ENCODE data around the gene THRB.

- TF ChIP-seq, protein P1, sequence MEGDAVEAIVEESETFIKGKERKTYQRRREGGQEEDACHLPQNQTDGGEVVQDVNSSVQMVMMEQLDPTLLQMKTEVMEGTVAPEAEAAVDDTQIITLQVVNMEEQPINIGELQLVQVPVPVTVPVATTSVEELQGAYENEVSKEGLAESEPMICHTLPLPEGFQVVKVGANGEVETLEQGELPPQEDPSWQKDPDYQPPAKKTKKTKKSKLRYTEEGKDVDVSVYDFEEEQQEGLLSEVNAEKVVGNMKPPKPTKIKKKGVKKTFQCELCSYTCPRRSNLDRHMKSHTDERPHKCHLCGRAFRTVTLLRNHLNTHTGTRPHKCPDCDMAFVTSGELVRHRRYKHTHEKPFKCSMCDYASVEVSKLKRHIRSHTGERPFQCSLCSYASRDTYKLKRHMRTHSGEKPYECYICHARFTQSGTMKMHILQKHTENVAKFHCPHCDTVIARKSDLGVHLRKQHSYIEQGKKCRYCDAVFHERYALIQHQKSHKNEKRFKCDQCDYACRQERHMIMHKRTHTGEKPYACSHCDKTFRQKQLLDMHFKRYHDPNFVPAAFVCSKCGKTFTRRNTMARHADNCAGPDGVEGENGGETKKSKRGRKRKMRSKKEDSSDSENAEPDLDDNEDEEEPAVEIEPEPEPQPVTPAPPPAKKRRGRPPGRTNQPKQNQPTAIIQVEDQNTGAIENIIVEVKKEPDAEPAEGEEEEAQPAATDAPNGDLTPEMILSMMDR (IDR thresholded peaks at IDR 0.05; ENCODE audit: low read depth, low read length), result no peak
- TF ChIP-seq POLR2A (IDR thresholded peaks at IDR 0.05; ENCODE audit: extremely low read depth, insufficient read length), result no peak
- TF ChIP-seq, protein P2, sequence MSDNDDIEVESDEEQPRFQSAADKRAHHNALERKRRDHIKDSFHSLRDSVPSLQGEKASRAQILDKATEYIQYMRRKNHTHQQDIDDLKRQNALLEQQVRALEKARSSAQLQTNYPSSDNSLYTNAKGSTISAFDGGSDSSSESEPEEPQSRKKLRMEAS (IDR thresholded peaks at IDR 0.05; ENCODE audit: low read depth, low read length), result no peak
- TF ChIP-seq MYC (IDR thresholded peaks at IDR 0.05; ENCODE audit: low read depth, low read length), result no peak
Observed at GRCh38 chr3:24164967-24165602, 329.6 kb downstream of the THRB start.
